Mucosa of rectum (tissue), 2 donors: ENCODE measurements around the gene CTU1.
A peak's percentile ranks its signal among the peaks of the same experiment; 100 is the strongest.

Experiments used
- H3K27ac ChIP-seq, 2 donors: one replicate each; pipeline ENCODE4 v1.7.0; 2013; ENCODE audit warnings: inconsistent platforms in 2 of 2, low read depth in 2 of 2, low read length in 2 of 2
- H3K27me3 ChIP-seq, 2 donors: one replicate each; pipeline ENCODE4 v1.7.0; 2013; ENCODE audit warnings: low read length in 2 of 2; ENCODE audit not compliant: control insufficient read depth in 2 of 2, insufficient read depth in 2 of 2
- H3K36me3 ChIP-seq, 2 donors: one replicate each; pipeline ENCODE4 v1.7.0; 2013; ENCODE audit warnings: low read length in 2 of 2; ENCODE audit not compliant: control insufficient read depth in 2 of 2, insufficient read depth in 2 of 2
- H3K4me1 ChIP-seq, 2 donors: one replicate each; pipeline ENCODE4 v1.7.0; 2013; ENCODE audit warnings: low read length in 2 of 2, mild to moderate bottlenecking in 1 of 2; ENCODE audit not compliant: control insufficient read depth in 2 of 2, insufficient read depth in 2 of 2
- H3K4me3 ChIP-seq, 2 donors: one replicate each; pipeline ENCODE4 v1.7.0; 2013; ENCODE audit warnings: low read length in 2 of 2
- H3K9ac ChIP-seq, 2 donors: one replicate each; pipeline ENCODE4 v1.7.0; 2013; ENCODE audit warnings: low read length in 2 of 2, low read depth in 1 of 2, mild to moderate bottlenecking in 1 of 2
- H3K9me3 ChIP-seq, 2 donors: one replicate each; pipeline ENCODE4 v1.7.0; 2013; ENCODE audit warnings: low read length in 2 of 2; ENCODE audit not compliant: control insufficient read depth in 2 of 2
- donor health status: healthy.
- donor health status: Normal muscosa, but diverticular disease.

CTU1 gene

DNA sequence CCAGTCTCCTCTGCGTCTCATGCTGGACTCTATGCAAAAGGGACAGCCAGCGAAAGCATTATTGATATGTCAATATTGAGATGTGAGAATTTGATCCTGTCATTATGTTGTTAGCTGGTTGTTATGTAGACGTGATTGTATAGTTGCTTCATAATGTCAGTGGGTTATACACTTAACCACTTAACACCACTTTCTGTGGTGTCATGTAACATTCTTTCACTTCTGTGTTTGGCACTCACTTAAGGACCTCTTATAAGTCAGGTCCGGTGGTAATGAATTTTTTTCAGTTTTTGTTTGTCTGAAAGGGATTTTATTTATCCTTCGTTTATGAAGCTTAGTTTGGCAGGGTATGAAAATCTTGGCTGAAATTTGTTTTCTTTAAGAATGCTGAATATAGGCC lies 26.8 kb upstream of the CTU1 start:
- no peaks in the 10 kb centered on the region for H3K27me3 ChIP-seq
- no peaks in the 10 kb centered on the region for H3K36me3 ChIP-seq
- H3K4me1 ChIP-seq = peaks cover 3% of the 10 kb centered on the region in 2 donors
- H3K4me3 ChIP-seq = no peak overlapping the region
- H3K9ac ChIP-seq = no peak overlapping the region
- H3K9me3 ChIP-seq = no peaks in the 10 kb centered on the region
- H3K27ac ChIP-seq = no peak overlapping the region

DNA sequence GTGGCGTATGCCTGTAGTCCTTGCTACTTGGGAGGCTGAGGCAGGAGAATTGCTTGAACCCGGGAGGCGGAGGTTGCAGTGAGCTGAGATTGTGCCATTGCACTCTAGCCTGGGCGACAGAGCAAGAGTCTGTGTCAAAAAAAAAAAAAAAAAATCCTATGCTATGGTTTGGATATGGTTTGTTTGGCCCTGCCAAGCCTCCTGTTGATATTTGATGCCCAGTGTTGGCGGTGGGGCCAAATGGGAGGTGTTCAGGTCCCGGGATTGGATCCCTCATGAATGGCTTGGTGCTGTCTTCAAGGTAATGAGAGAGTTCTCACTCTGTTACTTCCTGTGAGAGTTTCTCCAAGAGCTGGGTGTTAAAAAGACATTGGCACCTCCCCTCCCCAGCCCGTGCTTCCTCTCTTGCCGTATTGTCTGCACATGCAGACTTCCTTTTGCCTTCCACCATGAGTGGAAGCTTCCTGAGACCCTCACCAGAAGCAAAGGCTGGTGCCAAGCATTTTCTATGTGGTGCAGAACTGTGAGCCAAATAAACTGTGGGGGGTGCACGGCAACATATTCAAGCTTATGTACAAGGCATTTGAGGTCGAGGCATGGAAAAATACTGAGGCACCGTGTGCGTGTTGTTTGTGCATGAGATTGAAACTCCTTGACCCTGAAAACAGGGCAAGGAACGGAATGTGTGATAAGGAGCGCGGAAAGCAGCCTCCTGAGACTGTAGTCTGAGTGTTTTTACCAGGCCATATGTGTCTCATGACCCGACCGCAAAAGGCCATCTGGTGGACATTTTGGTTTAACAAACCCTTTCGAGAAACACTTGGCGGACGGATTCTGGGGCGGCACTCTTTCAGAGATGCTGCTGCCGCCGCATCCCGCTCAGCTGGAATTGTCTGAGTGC lies 23.8 kb upstream of the CTU1 start:
- Histone ChIP-seq H3K9ac (no peak overlapping the region), H3K27ac (peak overlapping the region; percentile 16 to 47), H3K4me1 (peaks cover 7 to 10% of the 10 kb centered on the region in 2 donors), H3K9me3 (no peaks in the 10 kb centered on the region), H3K27me3 (no peaks in the 10 kb centered on the region), H3K36me3 (no peaks in the 10 kb centered on the region), H3K4me3 (peak overlapping the region in 1 of 2 donors; percentile 7)

DNA sequence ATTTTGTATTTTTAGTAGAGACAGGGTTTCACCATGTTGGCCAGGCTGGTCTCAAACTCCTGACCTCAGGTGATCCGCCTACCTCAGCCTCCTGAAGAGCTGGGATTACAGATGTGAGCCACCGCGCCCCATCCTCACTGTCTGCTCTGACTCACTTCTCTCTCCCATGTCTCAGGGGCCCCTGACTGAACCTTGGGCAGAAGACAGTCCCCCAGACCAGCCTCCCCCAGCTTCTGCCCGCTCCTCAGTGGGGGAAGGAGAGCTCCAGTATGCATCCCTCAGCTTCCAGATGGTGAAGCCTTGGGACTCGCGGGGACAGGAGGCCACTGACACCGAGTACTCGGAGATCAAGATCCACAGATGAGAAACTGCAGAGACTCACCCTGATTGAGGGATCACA lies 21.5 kb upstream of the CTU1 start:
- H3K27ac ChIP-seq = no peak overlapping the region
- no peaks in the 10 kb centered on the region for H3K9me3 ChIP-seq
- H3K9ac ChIP-seq = no peak overlapping the region
- no peaks in the 10 kb centered on the region for H3K27me3 ChIP-seq
- H3K4me1 ChIP-seq = peaks cover 7 to 10% of the 10 kb centered on the region in 2 donors
- H3K36me3 ChIP-seq = no peaks in the 10 kb centered on the region
- H3K4me3 ChIP-seq = no peak overlapping the region

DNA sequence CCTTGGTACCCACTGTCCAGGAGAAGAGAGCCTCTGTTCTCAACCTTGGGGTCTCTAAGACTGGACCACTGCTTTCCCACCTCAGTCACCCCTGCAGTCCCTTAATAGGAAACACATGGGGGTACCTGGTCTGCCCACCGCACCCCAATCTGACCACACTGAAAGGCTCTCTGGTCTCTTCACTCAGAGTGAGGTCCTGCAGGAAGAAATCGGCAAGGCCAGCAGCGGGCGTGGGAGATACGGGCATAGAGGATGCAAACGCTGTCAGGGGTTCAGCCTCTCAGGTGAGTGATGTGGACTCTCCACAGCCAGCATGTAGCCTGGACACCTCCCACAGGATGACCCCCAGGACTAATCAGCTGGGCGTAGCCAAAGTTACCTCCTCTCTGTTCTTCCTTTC lies 20.0 kb upstream of the CTU1 start:
- Histone ChIP-seq H3K4me1 (peaks cover 10 to 13% of the 10 kb centered on the region in 2 donors), H3K4me3 (no peak overlapping the region), H3K27me3 (no peaks in the 10 kb centered on the region), H3K36me3 (no peaks in the 10 kb centered on the region), H3K27ac (no peak overlapping the region), H3K9me3 (no peaks in the 10 kb centered on the region), H3K9ac (peak overlapping the region in 1 of 2 donors; percentile 5)

DNA sequence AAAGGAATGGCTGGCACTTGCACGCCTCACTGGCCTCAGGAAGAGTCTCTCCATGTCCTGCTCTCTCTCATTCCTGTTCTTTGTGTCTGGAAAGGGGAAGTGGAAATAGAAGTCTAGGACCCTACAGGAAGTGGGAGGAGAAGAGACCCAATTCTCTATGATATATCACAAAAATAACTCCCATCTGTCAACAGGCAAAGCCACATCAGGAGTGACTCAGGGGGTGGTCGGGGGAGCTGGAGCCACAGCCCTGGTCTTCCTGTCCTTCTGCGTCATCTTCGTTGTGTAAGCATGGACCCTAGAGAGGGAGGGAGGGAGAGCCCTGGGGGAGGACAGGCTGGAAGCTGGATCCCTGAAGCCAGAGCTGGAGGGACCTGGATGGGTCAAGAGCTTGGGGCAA lies 19.5 kb upstream of the CTU1 start:
- peaks cover 10 to 13% of the 10 kb centered on the region in 2 donors for H3K4me1 ChIP-seq

DNA sequence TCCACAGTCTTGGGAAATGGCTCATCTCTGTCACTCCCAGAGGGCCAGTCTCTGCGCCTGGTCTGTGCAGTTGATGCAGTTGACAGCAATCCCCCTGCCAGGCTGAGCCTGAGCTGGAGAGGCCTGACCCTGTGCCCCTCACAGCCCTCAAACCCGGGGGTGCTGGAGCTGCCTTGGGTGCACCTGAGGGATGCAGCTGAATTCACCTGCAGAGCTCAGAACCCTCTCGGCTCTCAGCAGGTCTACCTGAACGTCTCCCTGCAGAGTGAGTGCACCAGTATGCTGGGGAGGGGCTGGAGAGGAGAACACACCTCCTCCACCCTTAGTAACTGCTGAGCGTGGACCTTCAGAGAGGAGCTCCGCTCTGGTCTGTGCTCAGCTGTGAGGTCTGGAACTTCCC lies 18.8 kb upstream of the CTU1 start:
- H3K27ac ChIP-seq = peak overlapping the region in 1 of 2 donors; percentile 32
- no peaks in the 10 kb centered on the region for H3K27me3 ChIP-seq
- no peak overlapping the region for H3K9ac ChIP-seq
- peaks cover 7 to 13% of the 10 kb centered on the region in 2 donors for H3K4me1 ChIP-seq
- no peak overlapping the region for H3K4me3 ChIP-seq
- no peaks in the 10 kb centered on the region for H3K9me3 ChIP-seq
- no peaks in the 10 kb centered on the region for H3K36me3 ChIP-seq

More for the DNA sequence above, 19.5 kb upstream of the CTU1 start:
- Histone ChIP-seq H3K9ac (no peak overlapping the region), H3K4me3 (no peak overlapping the region), H3K9me3 (no peaks in the 10 kb centered on the region), H3K27ac (no peak overlapping the region), H3K36me3 (no peaks in the 10 kb centered on the region), H3K27me3 (no peaks in the 10 kb centered on the region)

DNA sequence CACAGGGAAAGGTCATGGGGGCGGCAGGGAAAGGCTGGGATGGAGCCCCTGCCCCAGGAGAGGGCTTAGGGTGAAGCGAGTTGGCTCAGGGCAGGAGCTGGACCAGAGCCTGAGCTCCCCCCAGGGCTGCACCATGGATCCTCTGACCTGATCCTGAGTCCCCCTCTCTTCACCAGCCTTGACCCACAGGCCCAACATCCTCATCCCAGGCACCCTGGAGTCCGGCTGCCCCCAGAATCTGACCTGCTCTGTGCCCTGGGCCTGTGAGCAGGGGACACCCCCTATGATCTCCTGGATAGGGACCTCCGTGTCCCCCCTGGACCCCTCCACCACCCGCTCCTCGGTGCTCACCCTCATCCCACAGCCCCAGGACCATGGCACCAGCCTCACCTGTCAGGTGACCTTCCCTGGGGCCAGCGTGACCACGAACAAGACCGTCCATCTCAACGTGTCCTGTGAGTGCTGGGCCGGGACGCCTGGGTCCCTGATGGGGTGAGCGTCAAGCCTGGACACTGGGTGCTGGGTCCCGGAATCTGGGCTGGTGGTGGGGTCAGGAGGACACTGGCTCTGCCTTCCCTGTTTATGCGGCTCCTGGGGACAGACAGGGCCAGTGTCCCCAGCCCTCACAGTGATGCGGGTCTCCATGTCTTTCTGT lies 17.3 kb upstream of the CTU1 start:
- Histone ChIP-seq H3K4me3 (peak overlapping the region in 1 of 2 donors; percentile 23), H3K36me3 (no peaks in the 10 kb centered on the region), H3K4me1 (peaks cover 7 to 13% of the 10 kb centered on the region in 2 donors), H3K9me3 (no peaks in the 10 kb centered on the region), H3K27ac (peak overlapping the region; percentile 9 to 39), H3K9ac (peak overlapping the region in 1 of 2 donors; percentile 33), H3K27me3 (no peaks in the 10 kb centered on the region)

DNA sequence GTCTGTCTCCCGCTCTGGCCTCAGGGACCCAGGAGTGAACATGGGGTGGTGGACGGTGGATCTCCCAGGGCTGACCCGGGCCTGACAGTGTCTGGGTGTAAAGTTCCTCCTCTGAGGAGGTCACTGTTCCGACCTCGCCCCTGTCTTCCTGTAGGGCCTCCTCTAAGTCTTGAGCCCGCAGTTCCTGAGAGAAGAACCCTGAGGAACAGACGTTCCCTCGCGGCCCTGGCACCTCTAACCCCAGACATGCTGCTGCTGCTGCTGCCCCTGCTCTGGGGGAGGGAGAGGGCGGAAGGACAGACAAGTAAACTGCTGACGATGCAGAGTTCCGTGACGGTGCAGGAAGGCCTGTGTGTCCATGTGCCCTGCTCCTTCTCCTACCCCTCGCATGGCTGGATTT lies 16.5 kb upstream of the CTU1 start, which contains the start of gene SIGLEC9:
Gene SIGLEC9 (plus strand): TSS at position 178 of the 400 bp plus-strand sequence. CDS start 69 bp downstream, at position 247.
- H3K4me1 ChIP-seq = peaks cover 7 to 13% of the 10 kb centered on the region in 2 donors
- H3K27me3 ChIP-seq = no peaks in the 10 kb centered on the region
- no peaks in the 10 kb centered on the region for H3K36me3 ChIP-seq
- peak within 1 kb of the TSS; percentile 39 to 43 for H3K27ac ChIP-seq
- H3K4me3 ChIP-seq = peak within 1 kb of the TSS; percentile 7 to 23
- H3K9me3 ChIP-seq = no peaks in the 10 kb centered on the region
- peak within 1 kb of the TSS in 1 of 2 donors; percentile 33 for H3K9ac ChIP-seq

DNA sequence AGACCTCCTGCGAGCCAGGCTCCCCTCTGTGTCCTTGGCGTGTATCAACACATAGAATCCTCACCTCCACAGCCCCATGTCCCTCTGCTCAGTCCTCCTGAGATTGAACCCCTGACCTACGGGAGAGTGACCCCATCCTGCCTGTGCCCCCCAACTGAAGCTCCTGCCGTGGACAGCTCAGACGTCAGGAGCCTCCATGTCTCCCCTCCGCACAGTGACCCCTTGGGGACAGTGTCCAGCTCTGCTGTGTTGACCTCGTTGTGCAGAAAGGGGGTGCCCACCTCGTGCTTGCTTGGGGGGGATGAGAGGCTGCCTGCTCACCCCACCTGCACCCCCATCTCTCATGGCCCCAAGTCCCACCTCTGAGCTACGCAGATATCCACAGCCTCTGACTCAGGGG lies 16.0 kb upstream of the CTU1 start:
- no peaks in the 10 kb centered on the region for H3K27me3 ChIP-seq
- no peaks in the 10 kb centered on the region for H3K36me3 ChIP-seq
- H3K9ac ChIP-seq = no peak overlapping the region
- no peak overlapping the region for H3K4me3 ChIP-seq
- H3K4me1 ChIP-seq = peaks cover 7 to 13% of the 10 kb centered on the region in 2 donors
- H3K9me3 ChIP-seq = no peaks in the 10 kb centered on the region
- peak overlapping the region in 1 of 2 donors; percentile 43 for H3K27ac ChIP-seq

DNA sequence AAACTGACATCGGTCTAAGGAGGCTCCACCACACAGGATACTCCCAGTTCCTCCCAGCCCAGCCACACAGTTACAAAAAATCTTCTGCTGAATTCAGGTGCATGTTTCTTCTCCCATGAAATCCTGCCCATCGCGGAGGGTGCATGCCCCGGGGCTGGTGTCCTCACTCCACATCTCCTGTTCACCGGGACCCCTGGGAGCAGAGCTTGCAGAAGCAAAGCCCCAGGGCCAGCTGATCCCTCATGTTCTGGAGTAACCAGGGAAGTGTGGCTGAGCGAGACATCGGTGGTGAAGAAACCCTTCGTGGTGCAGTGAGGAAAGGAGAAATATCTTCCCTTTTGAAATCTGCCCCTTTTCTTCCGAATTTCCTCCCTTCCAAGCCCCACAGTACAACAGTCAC lies 15.6 kb upstream of the CTU1 start:
- Histone ChIP-seq H3K27me3 (no peaks in the 10 kb centered on the region), H3K4me3 (no peak overlapping the region), H3K9me3 (no peaks in the 10 kb centered on the region), H3K27ac (peak overlapping the region in 1 of 2 donors; percentile 43), H3K36me3 (no peaks in the 10 kb centered on the region), H3K9ac (no peak overlapping the region), H3K4me1 (peaks cover 6 to 13% of the 10 kb centered on the region in 2 donors)
